Medulla oblongata (tissue), 1 donor: ENCODE measurements around the gene RSPH3.
"Not testable (repeated sequence)": the region's sequence is repeated elsewhere in the genome, so short reads cannot be mapped to it uniquely, and the experiment has no call there.

Experiments used
- DNase-seq: peaks from one replicate; pipeline ENCODE4 v3.0.0-alpha.2; 2015; ENCODE audit errors: extremely low spot score

The RSPH3 gene

DNA sequence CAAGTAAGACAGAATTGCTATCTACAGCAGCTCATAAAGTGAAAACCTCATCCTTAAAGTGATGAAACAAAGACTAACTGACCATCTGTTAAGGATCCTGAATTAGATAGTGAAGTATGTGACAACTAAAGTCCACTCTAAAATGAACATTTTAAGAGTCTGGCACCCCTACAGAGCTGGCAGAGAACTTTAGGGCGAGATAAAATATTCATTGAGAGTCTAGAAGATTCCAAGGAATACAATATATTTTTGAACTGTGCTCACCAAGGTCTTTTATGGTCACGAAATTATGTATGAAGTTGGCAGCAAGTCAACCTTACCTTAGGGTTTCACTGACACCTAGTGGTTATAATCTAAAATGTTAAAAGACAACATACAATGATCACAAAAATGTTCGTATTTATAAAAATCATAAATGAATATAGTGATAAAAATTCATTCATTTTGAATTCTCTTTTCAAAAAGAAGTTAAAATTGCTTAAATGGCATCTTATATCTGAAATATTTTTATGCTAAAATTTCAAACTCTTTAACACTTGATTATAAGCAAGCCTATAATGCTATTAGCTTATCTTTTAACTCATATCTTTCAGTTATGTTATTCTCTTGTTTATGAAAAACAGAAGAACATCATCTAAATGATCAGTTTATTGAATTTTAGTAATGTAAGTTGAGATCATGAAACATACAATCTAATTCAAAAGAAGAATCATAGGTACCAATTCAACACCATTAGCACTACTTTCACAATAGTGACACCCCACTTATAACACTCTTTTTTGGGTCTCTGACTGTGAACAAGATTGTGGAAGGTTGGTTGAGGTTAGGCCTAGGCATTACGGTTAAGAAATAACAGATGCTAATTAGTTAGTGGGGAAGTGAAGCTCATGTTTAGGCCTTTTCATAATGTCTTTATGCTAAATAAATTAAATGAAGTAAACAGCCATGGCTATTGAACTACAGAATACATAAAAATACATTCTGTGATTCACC lies 27.5 kb downstream of the RSPH3 start:
- peak; percentile 55 for DNase-seq

GRCh38 chr6:158970640-158971275 lies 29.2 kb downstream of the RSPH3 start:
- DNase-seq, result peak; percentile 63

DNA sequence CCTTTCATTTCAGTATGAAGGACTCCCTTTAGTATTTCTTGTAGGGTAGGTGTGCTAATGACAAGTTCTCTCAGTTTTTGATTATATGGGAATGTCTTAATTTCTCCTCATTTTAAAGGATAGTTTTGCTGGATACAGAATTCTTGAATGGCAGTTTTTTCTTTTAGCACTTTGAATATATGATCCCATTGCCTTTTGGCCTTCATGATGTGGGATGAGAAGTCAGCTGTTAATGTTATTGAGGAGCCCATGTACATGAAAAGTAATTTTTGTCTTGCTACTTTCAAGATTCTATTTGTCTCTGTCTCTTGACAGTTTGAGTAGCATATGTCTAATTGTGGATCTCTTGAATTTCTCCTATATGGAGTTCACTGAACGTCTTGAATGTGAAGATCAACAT lies 30.9 kb downstream of the RSPH3 start:
- no peak for DNase-seq

DNA sequence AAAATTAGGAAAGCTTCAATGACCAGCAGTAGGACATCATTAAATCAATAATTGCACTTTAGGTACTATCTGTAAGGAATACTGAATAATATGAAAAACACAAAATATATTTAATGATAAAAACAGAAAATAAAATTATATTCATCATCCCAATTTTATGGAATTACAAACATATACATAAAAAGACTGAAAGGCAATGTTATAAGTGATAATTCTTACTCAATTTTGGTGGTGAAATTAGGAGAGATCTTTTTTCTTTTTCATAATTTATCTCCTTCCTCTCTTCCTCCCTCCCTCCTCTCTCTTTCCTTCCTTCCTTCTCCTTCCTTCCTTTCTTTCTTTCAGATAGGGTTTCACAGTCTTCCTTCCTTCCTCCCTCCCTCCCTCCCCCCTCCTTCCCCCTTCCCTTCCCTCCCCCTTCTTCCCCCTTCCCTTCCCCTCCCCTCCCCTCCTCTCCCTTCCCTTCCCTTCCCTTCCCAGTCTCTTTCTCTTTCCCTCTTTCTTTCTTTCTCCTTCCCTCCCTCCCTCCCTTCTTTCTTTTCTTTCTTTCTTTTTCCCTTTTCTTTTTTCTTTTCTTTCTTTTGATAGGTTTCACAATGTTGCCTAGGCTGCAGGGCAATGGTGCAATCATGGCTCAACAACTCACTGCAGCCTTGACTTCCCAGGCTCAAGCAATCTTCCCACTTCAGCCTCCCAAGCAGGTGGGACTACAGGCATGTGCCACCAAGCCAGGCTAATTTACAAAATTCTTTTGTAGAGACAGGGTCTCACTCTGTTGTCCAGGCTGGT lies 36.8 kb downstream of the RSPH3 start:
- no peak for DNase-seq

- DNase-seq, result no peak
Measured at GRCh38 chr6:158962371-158962770, 37.6 kb downstream of the RSPH3 start.

- DNase-seq, result peak; percentile 66
Measured at GRCh38 chr6:158960026-158960425, 40.0 kb downstream of the RSPH3 start.

DNA sequence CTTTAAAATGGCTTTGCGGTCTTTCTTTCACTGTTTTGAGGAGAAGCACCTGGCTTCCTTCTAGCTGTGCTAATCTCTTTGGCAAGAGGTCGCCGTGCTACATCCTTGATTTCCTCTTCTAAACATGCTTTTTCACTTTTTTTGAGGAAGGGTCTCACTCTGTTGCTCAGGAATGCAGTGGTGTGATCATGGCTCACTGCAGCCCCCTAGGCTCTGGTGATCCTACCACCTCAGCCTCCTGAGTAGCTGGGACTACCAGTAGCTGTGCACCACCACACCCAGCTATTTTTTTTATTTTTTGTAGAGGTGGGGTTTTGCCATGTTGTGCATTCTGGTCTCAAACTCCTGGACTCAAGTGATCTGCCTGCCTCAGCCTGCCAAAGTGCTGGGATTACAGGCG lies 40.5 kb downstream of the RSPH3 start:
- no peak for DNase-seq

DNA sequence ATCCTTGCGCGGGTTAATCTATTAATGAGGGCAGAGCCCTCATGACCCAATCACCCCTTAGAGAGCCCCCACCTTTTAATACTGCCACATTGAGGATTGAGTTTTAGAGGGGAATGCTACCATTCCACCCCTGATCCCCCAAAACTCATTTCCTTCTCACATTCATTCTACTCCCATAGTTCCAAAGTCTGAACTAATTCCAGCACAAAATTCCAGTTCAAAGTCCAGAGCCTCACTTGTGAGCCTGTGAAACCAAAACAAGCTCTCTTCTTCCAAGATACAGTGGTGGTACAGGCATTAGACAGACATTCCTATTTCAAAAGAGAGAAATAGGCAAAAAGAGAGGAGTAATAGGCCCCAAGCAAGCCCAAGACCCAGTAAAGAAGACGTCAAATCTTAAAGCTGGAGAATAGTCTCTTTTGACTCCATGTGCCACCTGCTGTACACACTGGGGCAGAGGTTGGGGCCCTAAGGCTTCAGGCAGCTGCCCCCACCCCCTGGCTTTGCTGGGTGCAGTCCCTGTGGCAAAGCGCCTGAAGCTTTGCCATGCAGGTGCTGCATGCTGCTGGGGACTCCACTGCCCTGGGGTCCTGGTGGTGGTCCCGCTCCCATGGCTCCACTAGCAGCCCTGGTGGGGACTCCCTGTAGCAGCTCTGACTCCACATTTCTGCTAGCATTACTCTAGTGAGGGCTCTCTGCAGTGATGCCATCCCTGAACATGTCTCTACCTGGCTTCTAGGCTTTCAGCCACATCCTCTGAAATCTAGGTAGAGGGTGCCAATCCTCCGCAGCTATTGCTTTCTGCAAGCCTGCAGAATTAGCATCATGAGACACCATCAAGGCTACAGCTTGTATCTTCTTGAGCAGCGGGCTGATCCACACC lies 41.3 kb downstream of the RSPH3 start:
- no peak for DNase-seq

GRCh38 chr6:158955255-158955654 lies 44.7 kb downstream of the RSPH3 start:
- DNase-seq, result no peak

GRCh38 chr6:158954753-158955152 lies 45.2 kb downstream of the RSPH3 start:
- DNase-seq, result no peak

DNA sequence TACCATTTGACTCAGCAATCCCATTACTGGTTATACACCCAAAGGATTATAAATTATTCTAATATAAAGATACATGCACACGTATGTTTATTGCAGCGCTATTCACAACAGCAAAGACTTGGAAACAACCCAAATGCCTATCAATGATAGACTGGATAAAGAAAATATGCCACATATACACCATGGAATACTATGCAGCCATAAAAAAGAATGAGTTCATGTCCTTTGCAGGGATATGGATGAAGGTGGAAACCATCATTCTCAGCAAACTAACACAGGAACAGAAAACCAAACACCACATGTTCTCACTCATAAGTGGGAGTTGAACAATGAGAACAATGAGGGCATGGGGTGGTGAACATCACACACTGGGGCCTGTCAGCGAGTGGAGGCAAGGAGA lies 48.0 kb downstream of the RSPH3 start:
- DNase-seq, result not testable (repeated sequence)

DNA sequence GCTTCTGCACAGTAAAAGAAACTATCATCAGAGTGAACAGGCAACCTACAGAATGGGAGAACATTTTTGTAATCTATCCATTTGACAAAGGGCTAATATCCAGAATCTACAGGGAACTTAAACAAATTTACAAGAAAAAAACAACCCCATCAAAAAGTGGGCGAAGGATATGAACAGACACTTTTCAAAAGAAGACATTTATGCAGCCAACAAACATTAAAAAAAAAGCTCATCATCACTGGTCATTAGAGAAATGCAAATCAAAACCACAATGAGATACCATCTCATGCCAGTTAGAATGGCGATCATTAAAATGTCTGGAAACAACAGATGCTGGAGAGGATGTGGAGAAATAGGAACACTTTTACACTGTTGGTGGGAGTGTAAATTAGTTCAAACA lies 48.4 kb downstream of the RSPH3 start:
- not testable (repeated sequence) for DNase-seq

DNA sequence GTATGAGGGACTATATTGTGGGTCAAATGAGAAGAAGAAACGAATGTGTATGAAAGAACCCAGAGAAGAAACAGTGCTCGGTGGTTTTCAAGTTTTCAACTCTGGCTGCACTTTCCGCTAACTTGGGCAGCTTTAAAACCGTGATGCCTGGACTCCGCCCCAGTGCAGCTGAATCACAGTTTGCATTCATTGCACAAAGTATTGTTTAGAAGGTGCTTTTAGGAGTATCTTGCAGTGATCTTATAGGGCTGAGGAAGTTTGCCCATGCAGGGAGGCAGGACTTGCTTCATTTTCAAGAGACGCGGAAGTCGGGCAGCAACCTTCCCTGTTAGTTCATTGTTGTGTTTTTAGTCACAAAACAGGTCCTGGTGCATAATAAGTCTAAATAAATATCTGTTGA lies 52.7 kb downstream of the RSPH3 start:
- DNase-seq, result no peak

GRCh38 chr6:158943380-158944032 lies 56.5 kb downstream of the RSPH3 start:
- DNase-seq, result no peak

GRCh38 chr6:158942349-158942748 lies 57.7 kb downstream of the RSPH3 start:
- no peak for DNase-seq

DNA sequence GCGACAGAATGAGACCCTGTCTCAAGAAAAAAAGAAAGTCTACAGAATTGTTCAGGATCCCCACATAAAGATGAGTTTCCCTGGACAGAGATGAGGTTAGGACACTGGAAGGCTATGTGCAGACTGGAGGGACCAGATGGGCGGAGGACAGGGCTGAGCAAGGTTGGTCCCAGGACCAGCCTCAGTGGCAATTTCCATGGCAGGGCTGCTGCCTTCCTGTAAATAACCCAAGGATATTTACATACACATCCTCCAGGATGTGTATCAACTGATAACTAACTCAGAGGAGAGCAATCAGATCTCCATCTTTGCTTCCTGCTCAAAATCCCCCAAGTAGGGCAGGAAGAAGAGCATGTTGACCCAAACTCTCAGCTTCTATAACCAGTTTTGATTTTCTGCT lies 58.8 kb downstream of the RSPH3 start:
- no peak for DNase-seq

GRCh38 chr6:158939255-158940159 lies 60.5 kb downstream of the RSPH3 start:
- DNase-seq, result no peak

- no peak for DNase-seq
Measured at GRCh38 chr6:158938811-158939254, 61.2 kb downstream of the RSPH3 start.

DNA sequence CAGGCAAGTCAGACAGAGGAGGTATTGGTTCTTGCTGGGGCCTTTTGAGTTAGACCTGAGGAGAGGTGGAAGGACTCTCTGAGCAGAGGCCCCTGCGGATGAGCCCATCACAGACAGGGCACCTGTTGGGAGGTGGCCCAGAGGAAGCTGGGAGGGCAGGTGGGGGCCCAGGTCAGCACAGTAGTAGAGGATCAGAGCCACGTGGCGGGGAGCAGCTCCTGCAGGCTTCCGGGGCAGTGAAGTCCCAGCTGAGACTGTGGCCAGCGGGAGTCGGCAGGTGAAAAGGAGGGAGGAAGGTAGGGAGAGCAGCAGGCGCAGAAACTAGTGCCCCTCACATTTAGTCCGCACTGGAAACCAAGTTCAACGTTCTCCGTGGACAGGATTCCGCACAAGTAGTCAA lies 61.8 kb downstream of the RSPH3 start:
- DNase-seq, result no peak

DNA sequence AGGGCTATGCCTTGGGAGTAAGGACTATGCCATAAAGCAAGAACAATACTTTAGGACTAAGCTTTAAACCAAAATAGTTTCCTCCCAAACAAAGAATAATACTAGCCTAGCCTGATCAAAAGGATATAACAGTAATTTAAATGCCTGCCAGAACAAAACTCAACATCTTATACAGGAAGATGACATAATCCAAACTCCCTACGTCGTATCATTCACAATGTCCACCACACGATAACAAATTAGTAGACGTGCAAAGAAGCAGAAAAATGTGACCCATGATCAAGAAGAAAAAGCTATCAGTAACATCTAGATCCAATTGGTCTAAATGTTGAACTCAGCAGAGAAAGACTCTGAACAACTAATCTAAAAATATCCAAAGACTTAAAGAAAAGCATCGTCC lies 65.8 kb downstream of the RSPH3 start:
- DNase-seq, result no peak
